ENCODE results near the gene FAM83B.
"Not testable (repeated sequence)": the region's sequence is repeated elsewhere in the genome, so short reads cannot be mapped to it uniquely, and the experiment has no call there.

Gene FAM83B

DNA sequence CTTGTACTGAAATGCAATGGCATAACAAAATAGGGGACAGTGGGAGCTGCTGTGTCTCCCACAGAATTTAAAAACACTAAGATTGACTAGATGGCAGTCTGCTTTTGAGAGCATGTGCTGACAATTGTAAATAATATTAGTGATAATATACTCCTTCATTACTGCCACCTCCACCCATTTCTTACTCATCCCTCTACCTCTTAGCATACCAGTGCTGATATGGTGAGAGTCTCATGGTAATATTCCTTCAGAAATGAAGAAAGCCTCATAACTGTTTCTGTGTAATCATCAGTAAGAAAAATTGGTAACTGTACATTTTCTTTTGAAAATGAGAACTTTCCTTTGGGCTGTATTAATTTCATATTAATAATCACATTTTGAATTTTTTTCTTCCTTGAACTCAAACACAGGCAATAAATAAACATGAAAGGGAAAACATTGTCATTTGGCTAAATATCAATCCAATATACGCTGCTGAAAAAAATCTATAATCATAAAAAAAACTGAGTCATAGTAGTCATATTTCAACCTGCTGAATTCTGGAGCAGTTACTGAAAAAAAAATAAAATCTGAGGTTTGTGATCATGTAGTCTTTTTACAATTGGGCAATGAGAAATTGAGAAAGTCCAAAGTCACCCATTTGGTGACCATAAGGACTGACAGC lies 34.6 kb downstream of the FAM83B start:
- no peaks in the 10 kb centered on the region for H3K36me3 ChIP-seq (ENCODE audit: insufficient read depth, low read length)
- H2AFZ ChIP-seq (ENCODE audit: low read length) = no peak overlapping the region
- H3K9ac ChIP-seq (ENCODE audit: low read length) = no peak overlapping the region
- H3K79me2 ChIP-seq (ENCODE audit: insufficient read depth, low read length) = no peaks in the 10 kb centered on the region
- TF ChIP-seq CTCF (IDR thresholded peaks at IDR 0.05; ENCODE audit: low read length) (no peak), EZH2 (IDR thresholded peaks at IDR 0.05; ENCODE audit: borderline replicate concordance, low read length) (no peak)
- H3K4me2 ChIP-seq (ENCODE audit: low read length) = no peak overlapping the region
- no peaks in the 10 kb centered on the region for H3K9me3 ChIP-seq (ENCODE audit: low read length)
- no peak overlapping the region for H3K4me3 ChIP-seq (ENCODE audit: low read depth, low read length, poor library complexity, severe bottlenecking)
- H3K9me2 ChIP-seq (ENCODE audit: low read depth, low read length) = no peaks in the 10 kb centered on the region
- H3K27me3 ChIP-seq (ENCODE audit: insufficient read depth, low read length) = no peaks in the 10 kb centered on the region
- H4K20me1 ChIP-seq (ENCODE audit: insufficient read depth, low read length) = no peaks in the 10 kb centered on the region
- H3K4me1 ChIP-seq (ENCODE audit: insufficient read depth, low read length, severe bottlenecking) = no peaks in the 10 kb centered on the region
- H3F3A ChIP-seq (ENCODE audit: insufficient read depth, low read length) = no peaks in the 10 kb centered on the region
- H3K27ac ChIP-seq (ENCODE audit: low read depth, low read length, poor library complexity, severe bottlenecking) = no peak overlapping the region

DNA sequence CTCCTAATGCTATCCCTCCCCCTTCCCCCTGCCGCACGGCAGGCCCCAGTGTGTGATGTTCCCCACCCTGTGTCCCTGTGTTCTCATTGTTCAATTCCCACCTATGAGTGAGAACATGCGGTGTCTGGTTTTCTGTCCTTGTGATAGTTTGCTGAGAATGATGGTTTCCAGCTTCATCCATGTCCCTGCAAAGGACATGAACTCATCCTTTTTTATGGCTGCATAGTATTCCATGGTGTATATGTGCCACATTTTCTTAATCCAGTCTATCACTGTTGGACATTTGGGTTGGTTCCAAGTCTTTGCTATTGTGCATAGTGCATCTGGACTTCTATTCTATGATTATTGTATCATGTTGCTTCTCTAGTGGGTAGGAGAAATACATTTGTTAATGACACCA lies 35.3 kb downstream of the FAM83B start:
- not testable (repeated sequence) for H4K20me1 ChIP-seq (ENCODE audit: insufficient read depth, low read length); H3K79me2 ChIP-seq (ENCODE audit: insufficient read depth, low read length); H3K27ac ChIP-seq (ENCODE audit: low read depth, low read length, poor library complexity, severe bottlenecking); H2AFZ ChIP-seq (ENCODE audit: low read length); H3K9me3 ChIP-seq (ENCODE audit: low read length); H3K27me3 ChIP-seq (ENCODE audit: insufficient read depth, low read length); H3K9ac ChIP-seq (ENCODE audit: low read length); H3K9me2 ChIP-seq (ENCODE audit: low read depth, low read length); H3F3A ChIP-seq (ENCODE audit: insufficient read depth, low read length); H3K36me3 ChIP-seq (ENCODE audit: insufficient read depth, low read length); H3K4me1 ChIP-seq (ENCODE audit: insufficient read depth, low read length, severe bottlenecking); H3K4me2 ChIP-seq (ENCODE audit: low read length); H3K4me3 ChIP-seq (ENCODE audit: low read depth, low read length, poor library complexity, severe bottlenecking)

GRCh38 chr6:54886932-54887584 lies 40.5 kb downstream of the FAM83B start:
- H3K36me3 ChIP-seq (ENCODE audit: insufficient read depth, low read length) = no peaks in the 10 kb centered on the region
- H3K27me3 ChIP-seq (ENCODE audit: insufficient read depth, low read length) = no peaks in the 10 kb centered on the region
- H3K9me2 ChIP-seq (ENCODE audit: low read depth, low read length) = no peaks in the 10 kb centered on the region
- H4K20me1 ChIP-seq (ENCODE audit: insufficient read depth, low read length) = no peaks in the 10 kb centered on the region
- H3K4me2 ChIP-seq (ENCODE audit: low read length) = no peak overlapping the region
- H3K4me1 ChIP-seq (ENCODE audit: insufficient read depth, low read length, severe bottlenecking) = no peaks in the 10 kb centered on the region
- no peak overlapping the region for H3K4me3 ChIP-seq (ENCODE audit: low read depth, low read length, poor library complexity, severe bottlenecking)
- H3F3A ChIP-seq (ENCODE audit: insufficient read depth, low read length) = no peaks in the 10 kb centered on the region
- no peak overlapping the region for H2AFZ ChIP-seq (ENCODE audit: low read length)
- H3K9ac ChIP-seq (ENCODE audit: low read length) = no peak overlapping the region
- no peaks in the 10 kb centered on the region for H3K9me3 ChIP-seq (ENCODE audit: low read length)
- no peak for TF ChIP-seq CTCF (IDR thresholded peaks at IDR 0.05; ENCODE audit: low read length)
- TF ChIP-seq EZH2 (IDR thresholded peaks at IDR 0.05; ENCODE audit: borderline replicate concordance, low read length) = no peak
- no peaks in the 10 kb centered on the region for H3K79me2 ChIP-seq (ENCODE audit: insufficient read depth, low read length)
- no peak overlapping the region for H3K27ac ChIP-seq (ENCODE audit: low read depth, low read length, poor library complexity, severe bottlenecking)

- Histone ChIP-seq H3K4me3 (ENCODE audit: low read depth, low read length, poor library complexity, severe bottlenecking) (no peak overlapping the region), H3K9me3 (ENCODE audit: low read length) (no peaks in the 10 kb centered on the region), H2AFZ (ENCODE audit: low read length) (no peak overlapping the region), H3F3A (ENCODE audit: insufficient read depth, low read length) (no peaks in the 10 kb centered on the region), H4K20me1 (ENCODE audit: insufficient read depth, low read length) (no peaks in the 10 kb centered on the region), H3K4me2 (ENCODE audit: low read length) (no peak overlapping the region), H3K4me1 (ENCODE audit: insufficient read depth, low read length, severe bottlenecking) (no peaks in the 10 kb centered on the region), H3K9me2 (ENCODE audit: low read depth, low read length) (no peaks in the 10 kb centered on the region), H3K9ac (ENCODE audit: low read length) (no peak overlapping the region), H3K79me2 (ENCODE audit: insufficient read depth, low read length) (no peaks in the 10 kb centered on the region), H3K36me3 (ENCODE audit: insufficient read depth, low read length) (no peaks in the 10 kb centered on the region), H3K27me3 (ENCODE audit: insufficient read depth, low read length) (no peaks in the 10 kb centered on the region), H3K27ac (ENCODE audit: low read depth, low read length, poor library complexity, severe bottlenecking) (no peak overlapping the region)
- TF ChIP-seq CTCF (IDR thresholded peaks at IDR 0.05; ENCODE audit: low read length) (no peak), EZH2 (IDR thresholded peaks at IDR 0.05; ENCODE audit: borderline replicate concordance, low read length) (no peak)
Observed at GRCh38 chr6:54891536-54891935, 45.0 kb downstream of the FAM83B start.
